Stimulated activated naive CD8-positive, alpha-beta T cell treated with anti-CD3 and anti-CD28 coated beads, Interleukin-15, Interleukin-2, amounts not matched to agents 100 ng/mL and 50 ng/mL, for 24 hours (primary cell): Measurements from ENCODE around the gene RHOXF2.
"Not testable (repeated sequence)": the region's sequence is repeated elsewhere in the genome, so short reads cannot be mapped to it uniquely, and the experiment has no call there.

Experiments
- H3K27ac Mint-ChIP-seq: one replicate; pipeline ENCODE4 v1.8.0; 2021; ENCODE audit warnings: mild to moderate bottlenecking, mixed read lengths
- H3K27me3 Mint-ChIP-seq: one replicate; pipeline ENCODE4 v1.8.0; 2021; ENCODE audit warnings: mixed read lengths
- H3K36me3 Mint-ChIP-seq: one replicate; pipeline ENCODE4 v1.8.0; 2021; ENCODE audit warnings: low read depth, mixed read lengths
- H3K4me1 Mint-ChIP-seq: one replicate; pipeline ENCODE4 v1.8.0; 2021; ENCODE audit warnings: low read depth, mixed read lengths
- H3K4me3 Mint-ChIP-seq: one replicate; pipeline ENCODE4 v1.8.0; 2021; ENCODE audit warnings: mild to moderate bottlenecking, mixed read lengths
- H3K9me3 Mint-ChIP-seq: one replicate; pipeline ENCODE4 v1.8.0; 2021; ENCODE audit warnings: mixed read lengths

Gene RHOXF2

DNA sequence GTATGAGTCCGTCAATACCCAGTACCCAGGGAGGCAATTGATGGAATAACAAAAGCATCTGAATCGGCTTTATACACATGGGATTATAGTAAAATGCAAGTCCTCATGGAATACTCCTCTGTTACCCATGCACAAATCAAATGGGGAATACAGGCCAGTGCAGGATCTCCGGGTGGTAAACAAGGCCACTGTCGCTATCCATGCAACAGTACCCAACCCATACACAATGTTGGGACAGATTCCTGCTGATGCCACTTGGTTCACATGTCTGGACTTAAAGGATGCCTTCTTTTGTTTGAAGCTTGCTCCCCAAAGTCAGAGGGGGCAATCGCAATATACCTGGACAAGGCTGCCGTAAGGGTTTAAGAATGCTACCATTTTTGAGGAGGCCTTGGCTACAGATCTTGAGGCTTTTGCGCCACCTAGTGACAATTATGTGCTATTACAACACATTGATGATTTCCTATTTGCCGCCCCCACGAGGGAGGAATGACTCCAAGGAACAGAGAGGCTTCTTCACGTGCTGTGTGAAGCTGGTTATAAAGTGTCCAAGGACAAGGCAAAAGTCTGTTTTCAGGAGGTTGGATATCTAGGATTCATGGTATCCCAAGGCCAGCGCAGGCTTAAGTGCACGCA, 8.2 kb upstream of the RHOXF2 start:
- H3K36me3 Mint-ChIP-seq, H3K27me3 Mint-ChIP-seq, H3K4me3 Mint-ChIP-seq, H3K27ac Mint-ChIP-seq, H3K9me3 Mint-ChIP-seq: not testable (repeated sequence)
- peaks cover 14% of the 10 kb centered on the region for H3K4me1 Mint-ChIP-seq

- not testable (repeated sequence) for H3K9me3 Mint-ChIP-seq, H3K36me3 Mint-ChIP-seq, H3K27me3 Mint-ChIP-seq, H3K4me3 Mint-ChIP-seq, H3K27ac Mint-ChIP-seq, H3K4me1 Mint-ChIP-seq
Measured at GRCh38 chrX:120159086-120159485, 673 bp downstream of the RHOXF2 start.

DNA sequence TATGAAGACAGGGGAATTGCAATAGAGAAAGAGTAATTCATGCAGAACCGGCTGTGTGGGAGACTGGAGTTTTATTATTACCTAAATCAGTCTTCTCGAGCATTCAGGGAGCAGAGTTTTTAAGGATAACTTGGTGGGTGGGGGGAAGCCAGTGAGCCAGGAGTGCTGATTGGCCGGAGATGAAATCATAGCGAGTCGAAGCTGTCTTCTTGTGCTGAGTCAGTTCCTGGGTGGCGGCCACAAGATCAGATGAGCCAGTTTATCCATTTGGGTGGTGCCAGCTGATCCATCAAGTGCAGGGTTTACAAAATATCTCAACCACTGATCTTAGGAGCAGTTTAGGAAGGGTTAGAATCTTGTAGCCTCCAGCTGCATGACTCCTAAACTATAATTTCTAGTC, 34.8 kb downstream of the RHOXF2 start:
- H3K4me1 Mint-ChIP-seq, H3K27ac Mint-ChIP-seq, H3K4me3 Mint-ChIP-seq, H3K9me3 Mint-ChIP-seq, H3K27me3 Mint-ChIP-seq, H3K36me3 Mint-ChIP-seq: not testable (repeated sequence)

DNA sequence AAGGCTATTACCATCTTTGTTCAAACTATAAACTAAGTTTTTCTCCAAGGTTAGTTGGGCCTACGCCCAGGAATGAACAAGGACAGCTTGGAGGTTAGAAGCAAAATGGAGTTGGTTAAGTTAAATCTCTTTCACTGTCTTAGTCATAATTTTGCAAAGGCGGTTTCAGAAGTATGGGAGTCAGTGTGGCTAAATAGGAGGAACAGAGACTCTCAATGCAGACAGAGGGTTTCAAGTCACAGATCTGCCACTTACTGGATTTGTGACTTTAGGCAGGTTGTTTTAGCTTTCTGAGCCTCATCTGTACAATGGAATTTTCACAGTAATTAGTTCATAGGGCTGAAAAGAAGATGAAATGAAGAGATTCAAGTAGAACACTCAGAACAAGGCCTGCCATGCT, 35.3 kb downstream of the RHOXF2 start:
- H3K27me3 Mint-ChIP-seq, H3K4me1 Mint-ChIP-seq, H3K36me3 Mint-ChIP-seq, H3K9me3 Mint-ChIP-seq, H3K27ac Mint-ChIP-seq, H3K4me3 Mint-ChIP-seq: not testable (repeated sequence)

- H3K27ac Mint-ChIP-seq, H3K27me3 Mint-ChIP-seq, H3K4me3 Mint-ChIP-seq: not testable (repeated sequence)
Measured at GRCh38 chrX:120195786-120196185, 37.4 kb downstream of the RHOXF2 start.

GRCh38 chrX:120196626-120197283, 38.3 kb downstream of the RHOXF2 start:
- not testable (repeated sequence) for H3K36me3 Mint-ChIP-seq, H3K4me1 Mint-ChIP-seq, H3K27me3 Mint-ChIP-seq, H3K27ac Mint-ChIP-seq, H3K9me3 Mint-ChIP-seq, H3K4me3 Mint-ChIP-seq

More at GRCh38 chrX:120195786-120196185, 37.4 kb downstream of the RHOXF2 start:
- not testable (repeated sequence) for H3K36me3 Mint-ChIP-seq, H3K4me1 Mint-ChIP-seq, H3K9me3 Mint-ChIP-seq

- Mint-ChIP-seq H3K27ac (no peak overlapping the region), H3K4me1 (no peaks in the 10 kb centered on the region), H3K27me3 (no peaks in the 10 kb centered on the region), H3K9me3 (no peaks in the 10 kb centered on the region), H3K36me3 (no peaks in the 10 kb centered on the region), H3K4me3 (no peak overlapping the region)
Measured at GRCh38 chrX:120200851-120201250, 42.4 kb downstream of the RHOXF2 start.

- H3K36me3 Mint-ChIP-seq = no peaks in the 10 kb centered on the region
- H3K9me3 Mint-ChIP-seq = no peaks in the 10 kb centered on the region
- H3K27me3 Mint-ChIP-seq = no peaks in the 10 kb centered on the region
- no peak overlapping the region for H3K4me3 Mint-ChIP-seq
- H3K27ac Mint-ChIP-seq = no peak overlapping the region
- no peaks in the 10 kb centered on the region for H3K4me1 Mint-ChIP-seq
Measured at GRCh38 chrX:120205816-120206753, 47.7 kb downstream of the RHOXF2 start.

DNA sequence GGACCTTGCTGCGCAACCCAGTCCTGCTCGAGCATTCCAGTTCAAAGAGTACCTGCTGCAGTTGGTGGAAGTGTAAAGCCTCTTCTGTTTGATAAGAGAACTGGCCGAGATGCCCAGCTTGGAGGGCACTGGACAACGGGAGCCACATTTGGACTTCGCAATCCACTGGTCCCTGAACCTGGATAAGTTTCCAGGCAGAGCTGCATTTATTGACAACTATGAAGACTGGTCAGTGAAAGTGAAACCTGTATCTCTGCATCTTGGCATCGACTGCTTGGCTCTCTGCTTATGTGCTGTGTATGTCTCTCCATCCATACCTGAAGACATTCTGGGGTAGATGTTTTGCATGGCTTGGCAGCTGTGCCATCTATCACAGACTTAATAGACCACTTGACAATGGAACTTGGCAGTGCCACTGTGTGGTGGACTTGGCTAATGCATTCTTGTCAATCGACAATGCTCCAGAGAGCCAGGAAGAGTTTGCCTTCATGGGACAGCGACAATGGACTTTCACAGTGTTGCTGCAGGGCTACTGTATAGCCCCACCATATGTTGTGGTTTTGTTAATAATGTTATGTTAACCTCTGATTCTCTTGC, 48.7 kb downstream of the RHOXF2 start:
- no peaks in the 10 kb centered on the region for H3K27me3 Mint-ChIP-seq
- no peak overlapping the region for H3K27ac Mint-ChIP-seq
- H3K4me1 Mint-ChIP-seq = no peaks in the 10 kb centered on the region
- H3K9me3 Mint-ChIP-seq = no peaks in the 10 kb centered on the region
- H3K36me3 Mint-ChIP-seq = no peaks in the 10 kb centered on the region
- H3K4me3 Mint-ChIP-seq = no peak overlapping the region

DNA sequence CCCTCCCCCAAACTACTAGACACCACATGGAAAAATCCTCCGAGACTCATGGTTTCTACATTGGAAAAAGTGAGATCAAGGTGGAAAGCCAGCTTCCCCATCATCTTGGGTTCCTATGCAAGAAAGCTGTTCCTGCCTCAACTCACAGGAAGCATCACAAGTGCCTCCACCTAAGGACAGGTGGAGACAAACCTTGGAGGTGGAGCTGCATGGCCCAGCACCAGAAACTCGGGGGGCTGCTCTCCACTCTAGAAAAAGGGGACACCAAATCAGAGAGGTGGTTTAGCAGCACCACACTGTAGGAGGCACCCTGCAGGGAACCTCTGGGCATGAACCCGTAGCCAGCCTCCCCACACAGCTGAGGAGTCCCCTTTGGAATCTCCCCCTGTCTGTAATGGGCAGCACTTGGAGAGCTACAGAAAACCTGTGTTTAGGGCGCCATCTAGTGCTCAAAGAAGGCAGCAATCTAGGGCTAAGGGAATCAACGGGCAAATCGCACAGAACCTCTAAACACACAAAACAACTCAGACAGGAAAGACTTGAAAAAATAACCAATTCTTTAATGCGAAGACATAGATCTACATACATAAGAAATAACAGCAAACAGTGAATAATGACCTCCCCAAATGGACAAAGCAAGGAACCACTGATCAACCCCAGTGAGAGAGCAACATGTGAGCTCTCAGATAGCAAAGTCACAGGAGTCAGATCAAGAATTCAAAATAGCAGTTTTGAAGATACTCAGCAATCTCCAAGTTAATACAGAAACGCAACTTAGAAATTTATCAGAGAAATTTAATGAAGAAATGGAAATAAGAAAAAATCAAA, 55.2 kb downstream of the RHOXF2 start:
- Mint-ChIP-seq H3K27me3 (no peaks in the 10 kb centered on the region), H3K27ac (no peak overlapping the region), H3K9me3 (no peaks in the 10 kb centered on the region), H3K4me1 (peaks cover 10% of the 10 kb centered on the region), H3K36me3 (no peaks in the 10 kb centered on the region), H3K4me3 (no peak overlapping the region)
